ENCODE data around the gene PHF20. TPM values are rescaled to one million over a fixed set of nuclear protein-coding genes. Genes with fewer than 3 reads are reported as not detected.

Gene PHF20
- total RNA-seq, 1 donor from 2014 or later = 55.1 TPM

DNA sequence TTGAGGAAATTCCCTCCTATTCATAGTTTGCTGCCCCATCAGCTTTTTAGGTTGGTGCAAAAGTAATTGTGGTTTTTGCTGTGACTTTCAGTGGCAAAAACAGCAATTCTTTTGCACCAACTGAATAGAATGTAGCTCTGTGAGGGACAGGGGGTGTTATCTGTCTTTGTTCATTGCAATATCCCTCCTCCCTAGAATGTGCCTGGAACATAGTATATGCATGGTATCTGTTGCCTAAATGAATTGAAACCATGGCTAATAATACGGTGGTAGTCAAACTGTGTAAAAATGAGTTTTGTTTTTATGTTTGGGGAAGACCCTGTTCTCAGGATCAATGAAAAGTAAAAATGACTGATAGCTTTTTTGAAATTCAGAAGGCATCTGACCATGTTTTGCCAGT lies 137.4 kb downstream of the PHF20 start:
- intact Hi-C loops (cut with micrococcal nuclease) = no loop called here
- Mint-ChIP-seq H3K27me3 (ENCODE audit: low read depth) (no peaks in the 10 kb centered on the region), H3K9me3 (no peaks in the 10 kb centered on the region), H3K27ac (no peak overlapping the region), H3K4me1 (ENCODE audit: low read depth) (peaks cover 12% of the 10 kb centered on the region), H3K36me3 (ENCODE audit: low read depth) (peaks cover 47% of the 10 kb centered on the region), H3K4me3 (ENCODE audit: low read depth) (no peak overlapping the region)
- DNase-seq (ENCODE audit: low spot score) = no peak

DNA sequence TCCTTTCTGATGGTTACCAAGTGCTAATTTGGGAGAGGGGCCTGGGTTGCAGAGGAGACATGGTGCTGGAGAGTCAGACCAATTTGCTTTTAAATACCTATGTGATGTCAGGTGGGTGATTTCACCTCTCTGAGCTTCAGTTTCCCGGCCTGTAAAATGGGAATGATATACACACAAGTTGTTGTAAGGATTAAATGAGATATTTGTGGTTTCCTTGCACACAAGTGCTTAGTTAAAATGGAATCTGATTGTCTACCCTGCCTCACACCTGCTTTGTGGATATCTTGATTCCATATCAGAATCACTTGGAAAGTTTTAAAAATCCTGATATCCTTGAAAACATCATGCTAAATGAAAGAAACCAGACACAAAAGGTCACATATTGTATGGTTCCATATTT lies 138.0 kb downstream of the PHF20 start:
- intact Hi-C loops (cut with micrococcal nuclease) = no loop called here
- no peak for DNase-seq (ENCODE audit: low spot score)
- Mint-ChIP-seq H3K4me3 (ENCODE audit: low read depth) (no peak overlapping the region), H3K27ac (no peak overlapping the region), H3K27me3 (ENCODE audit: low read depth) (no peaks in the 10 kb centered on the region), H3K4me1 (ENCODE audit: low read depth) (peaks cover 12% of the 10 kb centered on the region), H3K36me3 (ENCODE audit: low read depth) (peaks cover 47% of the 10 kb centered on the region), H3K9me3 (no peaks in the 10 kb centered on the region)

DNA sequence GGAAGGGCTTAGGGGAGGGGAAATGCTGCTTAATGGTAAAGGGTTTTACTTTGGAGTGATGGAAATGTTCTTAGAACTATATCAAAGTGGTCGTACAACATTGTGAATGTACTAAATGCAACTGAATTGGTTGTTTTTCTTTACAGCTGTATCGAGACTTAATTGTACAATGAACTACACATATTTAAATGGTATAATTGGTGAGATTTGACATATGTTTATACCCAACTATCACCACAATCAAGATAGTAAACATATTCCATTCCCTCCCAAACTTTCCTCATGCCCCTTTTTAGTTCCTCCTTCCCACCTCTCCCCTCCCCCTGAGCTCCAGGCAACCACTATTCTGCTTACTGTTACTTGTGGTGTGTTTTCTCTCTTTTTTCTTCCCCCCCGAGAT lies 138.4 kb downstream of the PHF20 start:
- Mint-ChIP-seq H3K27me3 (ENCODE audit: low read depth) (no peaks in the 10 kb centered on the region), H3K9me3 (no peaks in the 10 kb centered on the region), H3K4me3 (ENCODE audit: low read depth) (no peak overlapping the region), H3K36me3 (ENCODE audit: low read depth) (peaks cover 42% of the 10 kb centered on the region), H3K27ac (no peak overlapping the region), H3K4me1 (ENCODE audit: low read depth) (peaks cover 12% of the 10 kb centered on the region)
- intact Hi-C loops (cut with micrococcal nuclease) = no loop called here
- DNase-seq (ENCODE audit: low spot score) = no peak

DNA sequence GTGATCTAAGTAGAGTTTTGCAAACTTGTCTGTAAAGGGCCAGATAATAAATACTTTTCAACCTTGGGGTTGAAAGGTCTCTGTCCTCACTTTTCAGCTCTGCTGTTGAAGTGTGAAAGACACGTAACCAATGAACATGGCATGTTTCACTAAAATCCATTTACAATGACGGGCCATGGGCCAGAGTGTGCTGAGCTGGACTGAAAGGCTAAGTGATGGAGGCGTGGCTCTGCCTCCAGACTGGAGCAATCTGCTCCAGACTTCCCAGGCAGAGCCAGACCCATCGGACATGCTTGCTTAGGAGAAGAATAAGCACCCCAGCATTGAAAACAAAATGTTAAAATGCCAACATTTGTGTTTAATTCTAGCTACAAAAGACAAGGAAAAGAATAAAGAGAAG lies 141.1 kb downstream of the PHF20 start:
- H3K27ac Mint-ChIP-seq = no peak overlapping the region
- H3K9me3 Mint-ChIP-seq = no peaks in the 10 kb centered on the region
- no peak overlapping the region for H3K4me3 Mint-ChIP-seq (ENCODE audit: low read depth)
- H3K27me3 Mint-ChIP-seq (ENCODE audit: low read depth) = no peaks in the 10 kb centered on the region
- H3K4me1 Mint-ChIP-seq (ENCODE audit: low read depth) = peaks cover 8% of the 10 kb centered on the region
- intact Hi-C loops (cut with micrococcal nuclease) = no loop called here
- peaks cover 37% of the 10 kb centered on the region for H3K36me3 Mint-ChIP-seq (ENCODE audit: low read depth)
- DNase-seq (ENCODE audit: low spot score) = no peak

DNA sequence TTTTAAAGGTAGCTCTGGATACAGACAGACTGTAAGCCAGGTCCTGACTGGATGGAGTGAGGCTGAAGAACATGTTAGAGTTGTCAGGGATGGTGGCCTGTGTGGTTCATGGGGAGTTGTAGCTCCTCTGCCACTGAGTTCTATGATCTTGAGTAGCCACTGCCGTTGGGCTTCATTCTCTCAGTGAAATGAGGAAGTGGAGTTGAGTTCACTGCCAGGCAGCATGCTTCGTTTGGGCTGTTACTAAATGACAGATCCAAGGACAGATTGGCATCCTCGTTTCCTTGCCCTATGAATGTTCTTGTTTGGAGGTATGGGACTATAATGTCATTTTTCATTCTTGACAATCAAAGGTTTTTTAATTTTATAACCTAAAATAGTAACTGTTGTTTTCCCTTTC lies 145.3 kb downstream of the PHF20 start:
- Mint-ChIP-seq H3K9me3 (no peaks in the 10 kb centered on the region), H3K36me3 (ENCODE audit: low read depth) (peaks cover 54% of the 10 kb centered on the region), H3K4me1 (ENCODE audit: low read depth) (no peaks in the 10 kb centered on the region), H3K27me3 (ENCODE audit: low read depth) (no peaks in the 10 kb centered on the region), H3K4me3 (ENCODE audit: low read depth) (no peak overlapping the region), H3K27ac (no peak overlapping the region)
- intact Hi-C loops (cut with micrococcal nuclease) = no loop called here
- no peak for DNase-seq (ENCODE audit: low spot score)

DNA sequence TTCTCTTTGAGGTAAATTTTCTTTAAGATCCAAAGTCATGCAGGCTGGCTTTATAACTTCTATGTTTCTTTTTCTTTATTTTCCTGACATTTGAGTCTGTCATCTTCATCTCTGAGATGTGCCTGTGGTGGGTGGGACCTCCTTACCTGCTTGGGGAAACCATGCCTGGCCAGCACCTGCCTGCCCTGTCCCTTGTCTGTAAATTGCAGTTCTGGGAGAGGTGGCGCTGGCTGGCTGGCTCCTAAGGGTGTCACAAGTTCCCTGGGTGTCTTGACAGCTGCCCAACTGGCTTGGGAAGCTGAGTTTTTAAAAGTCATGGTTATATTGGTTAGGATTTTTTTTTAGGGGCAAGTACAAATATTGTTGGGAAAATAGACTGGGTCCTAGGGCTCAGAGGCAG lies 146.2 kb downstream of the PHF20 start:
- Mint-ChIP-seq H3K4me3 (ENCODE audit: low read depth) (no peak overlapping the region), H3K27me3 (ENCODE audit: low read depth) (no peaks in the 10 kb centered on the region), H3K36me3 (ENCODE audit: low read depth) (peaks cover 47% of the 10 kb centered on the region), H3K27ac (no peak overlapping the region), H3K4me1 (ENCODE audit: low read depth) (no peaks in the 10 kb centered on the region), H3K9me3 (no peaks in the 10 kb centered on the region)
- DNase-seq (ENCODE audit: low spot score) = no peak
- intact Hi-C loops (cut with micrococcal nuclease) = no loop called here

DNA sequence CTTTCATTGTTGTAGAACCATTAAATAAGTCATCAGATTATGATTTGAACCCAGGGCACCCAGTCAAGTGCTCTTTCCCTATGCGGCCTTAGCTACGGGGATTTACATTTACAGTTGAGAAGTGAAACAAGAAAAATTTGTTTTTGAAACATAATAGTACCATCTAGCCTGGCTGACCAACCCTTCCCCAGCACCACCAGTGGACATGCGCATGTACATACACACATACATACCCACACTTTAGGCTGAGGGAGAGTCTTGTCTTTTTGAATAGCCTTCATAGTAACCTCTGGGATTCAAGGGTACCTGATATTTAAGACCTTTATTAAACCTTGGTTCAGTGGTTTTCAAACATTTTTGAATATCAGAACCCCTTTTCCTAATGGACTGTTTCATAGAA lies 148.7 kb downstream of the PHF20 start:
- Mint-ChIP-seq H3K4me3 (ENCODE audit: low read depth) (no peak overlapping the region), H3K4me1 (ENCODE audit: low read depth) (no peaks in the 10 kb centered on the region), H3K27me3 (ENCODE audit: low read depth) (no peaks in the 10 kb centered on the region), H3K27ac (no peak overlapping the region), H3K9me3 (no peaks in the 10 kb centered on the region), H3K36me3 (ENCODE audit: low read depth) (peaks cover 36% of the 10 kb centered on the region)
- intact Hi-C loops (cut with micrococcal nuclease) = no loop called here
- no peak for DNase-seq (ENCODE audit: low spot score)

DNA sequence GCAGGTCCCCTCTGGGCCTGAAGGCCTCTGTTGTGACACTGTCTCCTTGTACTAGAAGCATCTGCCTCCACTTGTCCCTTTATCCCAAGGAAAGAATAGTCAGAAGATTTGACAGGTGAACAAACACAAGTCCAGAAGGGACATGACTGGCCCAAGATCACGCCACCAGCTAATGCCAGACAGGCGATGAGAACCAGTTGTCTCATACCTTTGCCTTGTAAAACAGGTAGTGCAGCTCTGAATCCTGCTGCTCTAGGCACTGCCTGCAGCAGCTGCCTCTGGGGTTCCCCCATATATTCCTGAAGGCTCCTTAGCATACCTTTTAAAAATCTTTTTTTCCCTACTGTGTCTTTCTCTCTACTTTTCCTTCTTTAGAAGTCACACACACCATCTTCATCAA lies 157.5 kb downstream of the PHF20 start:
- DNase-seq (ENCODE audit: low spot score) = no peak
- Mint-ChIP-seq H3K27ac (no peak overlapping the region), H3K9me3 (no peaks in the 10 kb centered on the region), H3K4me3 (ENCODE audit: low read depth) (no peak overlapping the region), H3K27me3 (ENCODE audit: low read depth) (no peaks in the 10 kb centered on the region), H3K4me1 (ENCODE audit: low read depth) (peaks cover 7% of the 10 kb centered on the region), H3K36me3 (ENCODE audit: low read depth) (peaks cover 45% of the 10 kb centered on the region)
- intact Hi-C loops (cut with micrococcal nuclease) = no loop called here

DNA sequence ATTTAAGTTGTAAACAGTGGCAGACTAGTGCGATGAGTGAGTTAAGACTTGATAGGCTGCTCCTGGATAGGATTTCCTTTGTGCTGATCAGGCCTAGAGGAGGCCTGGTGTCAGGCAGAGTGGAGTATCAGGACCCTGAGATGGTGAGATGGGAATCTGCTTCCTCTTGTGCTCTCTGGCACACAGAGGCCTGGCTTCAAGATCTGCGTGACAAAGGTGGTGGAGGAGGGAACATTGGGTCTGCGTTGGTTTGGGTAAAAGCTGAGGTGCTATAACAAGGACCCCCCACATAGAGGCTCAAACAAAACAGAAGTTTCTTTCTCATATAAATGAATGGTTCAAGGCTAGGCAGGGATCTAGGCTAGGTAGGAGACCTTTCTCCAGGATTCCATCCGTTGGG lies 162.2 kb downstream of the PHF20 start:
- peaks cover 43% of the 10 kb centered on the region for H3K36me3 Mint-ChIP-seq (ENCODE audit: low read depth)
- DNase-seq (ENCODE audit: low spot score) = no peak
- H3K4me3 Mint-ChIP-seq (ENCODE audit: low read depth) = no peak overlapping the region
- no peak overlapping the region for H3K27ac Mint-ChIP-seq
- no peaks in the 10 kb centered on the region for H3K27me3 Mint-ChIP-seq (ENCODE audit: low read depth)
- peaks cover 7% of the 10 kb centered on the region for H3K4me1 Mint-ChIP-seq (ENCODE audit: low read depth)
- no peaks in the 10 kb centered on the region for H3K9me3 Mint-ChIP-seq
- intact Hi-C loops (cut with micrococcal nuclease) = no loop called here

DNA sequence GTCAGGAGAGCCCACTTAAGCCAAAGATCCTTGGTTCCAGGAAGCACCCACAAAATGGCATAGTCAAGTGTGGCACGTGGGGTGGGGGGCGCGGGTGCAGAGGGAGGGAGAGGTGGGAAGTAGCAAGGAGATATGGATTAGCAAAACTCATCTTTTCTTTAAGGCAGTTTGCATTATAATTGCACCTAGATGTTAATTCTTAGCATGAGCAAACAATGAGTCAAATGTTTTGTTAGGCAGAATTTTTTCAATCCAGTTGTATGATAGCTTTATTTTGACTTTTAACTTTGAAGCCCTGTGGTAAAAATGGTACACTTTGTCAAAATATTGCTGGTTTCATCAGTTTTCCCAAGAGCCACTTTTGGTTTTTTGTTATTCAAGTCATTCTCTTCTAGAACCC lies 167.4 kb downstream of the PHF20 start:
- Mint-ChIP-seq H3K27me3 (ENCODE audit: low read depth) (no peaks in the 10 kb centered on the region), H3K9me3 (no peaks in the 10 kb centered on the region), H3K4me3 (ENCODE audit: low read depth) (no peak overlapping the region), H3K4me1 (ENCODE audit: low read depth) (no peaks in the 10 kb centered on the region), H3K27ac (no peak overlapping the region), H3K36me3 (ENCODE audit: low read depth) (peaks cover 28% of the 10 kb centered on the region)
- intact Hi-C loops (cut with micrococcal nuclease) = no loop called here
- no peak for DNase-seq (ENCODE audit: low spot score)

DNA sequence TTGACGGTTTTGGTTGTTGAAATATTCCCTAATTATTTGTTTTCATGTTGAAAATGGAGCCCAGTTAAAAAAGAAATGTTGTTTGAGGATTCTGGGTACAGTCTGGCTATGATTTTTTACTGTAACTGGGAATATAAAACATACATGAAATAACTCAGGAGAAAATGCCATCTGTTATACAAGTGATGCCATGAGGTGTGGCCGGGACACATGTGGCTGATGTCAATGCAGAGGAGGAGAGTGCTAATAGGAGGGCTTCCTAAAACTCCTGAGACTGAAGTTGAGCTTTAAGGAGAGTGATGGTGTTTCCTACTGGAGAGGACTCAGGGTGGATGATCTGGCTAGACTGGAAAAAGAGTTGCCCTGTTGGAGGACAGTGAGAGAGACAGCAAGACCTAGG lies 169.8 kb downstream of the PHF20 start:
- Mint-ChIP-seq H3K4me1 (ENCODE audit: low read depth) (no peaks in the 10 kb centered on the region), H3K9me3 (no peaks in the 10 kb centered on the region), H3K36me3 (ENCODE audit: low read depth) (peaks cover 34% of the 10 kb centered on the region), H3K27me3 (ENCODE audit: low read depth) (no peaks in the 10 kb centered on the region), H3K27ac (no peak overlapping the region), H3K4me3 (ENCODE audit: low read depth) (no peak overlapping the region)
- no peak for DNase-seq (ENCODE audit: low spot score)
- intact Hi-C loops (cut with micrococcal nuclease) = no loop called here

DNA sequence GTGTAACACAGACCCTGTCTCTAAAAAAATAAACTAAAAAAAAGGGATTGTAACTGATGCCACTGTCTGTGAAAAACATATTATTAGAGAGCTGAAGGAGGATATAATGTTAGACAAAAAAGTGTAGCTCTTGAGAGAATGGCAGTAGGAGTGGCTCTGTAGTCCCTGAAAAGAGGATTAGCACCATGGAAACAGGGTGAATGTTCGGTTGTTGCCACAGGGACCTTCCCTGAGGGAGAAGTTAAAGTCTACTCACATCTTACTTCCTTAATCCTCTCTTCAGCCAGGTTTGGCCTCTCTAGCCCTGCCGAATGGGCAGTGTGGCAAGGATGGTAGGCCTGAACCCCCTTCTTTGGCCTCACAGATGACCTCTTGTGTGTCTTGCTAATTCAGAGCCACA lies 170.4 kb downstream of the PHF20 start:
- DNase-seq (ENCODE audit: low spot score) = no peak
- H3K27ac Mint-ChIP-seq = no peak overlapping the region
- peaks cover 33% of the 10 kb centered on the region for H3K36me3 Mint-ChIP-seq (ENCODE audit: low read depth)
- no peaks in the 10 kb centered on the region for H3K27me3 Mint-ChIP-seq (ENCODE audit: low read depth)
- no peaks in the 10 kb centered on the region for H3K4me1 Mint-ChIP-seq (ENCODE audit: low read depth)
- no peaks in the 10 kb centered on the region for H3K9me3 Mint-ChIP-seq
- intact Hi-C loops (cut with micrococcal nuclease) = no loop called here
- no peak overlapping the region for H3K4me3 Mint-ChIP-seq (ENCODE audit: low read depth)

DNA sequence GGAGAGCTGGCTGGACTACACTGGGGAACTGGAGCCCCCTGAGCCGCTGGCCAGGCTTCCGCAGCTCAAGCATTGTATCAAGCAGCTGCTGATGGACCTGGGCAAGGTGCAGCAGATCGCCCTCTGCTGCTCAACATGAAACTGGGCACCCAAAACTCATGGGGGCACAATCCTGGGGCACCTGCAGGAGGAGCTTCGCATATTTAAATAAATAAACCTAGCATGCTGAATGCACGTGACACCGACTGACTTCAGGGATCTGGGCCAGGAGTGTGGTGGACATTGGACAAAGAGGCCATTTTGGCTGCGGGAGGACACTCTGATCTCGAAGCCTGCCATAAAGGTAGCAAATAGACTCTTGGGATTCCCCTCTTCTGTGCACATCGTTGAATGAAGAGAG lies 175.7 kb downstream of the PHF20 start:
- H3K27ac Mint-ChIP-seq = no peak overlapping the region
- H3K9me3 Mint-ChIP-seq = no peaks in the 10 kb centered on the region
- DNase-seq (ENCODE audit: low spot score) = no peak
- H3K27me3 Mint-ChIP-seq (ENCODE audit: low read depth) = no peaks in the 10 kb centered on the region
- no peak overlapping the region for H3K4me3 Mint-ChIP-seq (ENCODE audit: low read depth)
- peaks cover 36% of the 10 kb centered on the region for H3K36me3 Mint-ChIP-seq (ENCODE audit: low read depth)
- peaks cover 3% of the 10 kb centered on the region for H3K4me1 Mint-ChIP-seq (ENCODE audit: low read depth)
- intact Hi-C loops (cut with micrococcal nuclease) = no loop called here

DNA sequence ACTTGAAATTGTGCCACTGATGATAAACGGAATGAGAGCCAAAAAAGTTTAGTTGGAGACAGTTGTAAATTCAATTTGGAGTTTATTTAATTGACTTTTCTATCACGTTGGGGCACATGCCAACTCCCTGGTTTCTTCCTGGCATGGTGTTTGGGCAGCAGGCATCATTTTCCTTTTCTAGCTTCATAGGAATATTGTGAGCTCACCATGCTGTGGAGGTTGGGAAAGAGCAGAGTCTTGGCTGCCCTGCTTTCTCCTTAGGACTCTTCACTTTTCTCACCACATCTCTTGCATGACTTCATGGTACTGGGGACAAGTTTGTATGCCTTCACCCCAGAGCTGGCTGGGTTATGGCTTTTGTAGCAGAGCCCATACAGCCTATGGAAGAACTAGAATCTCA lies 176.1 kb downstream of the PHF20 start:
- no peak overlapping the region for H3K4me3 Mint-ChIP-seq (ENCODE audit: low read depth)
- H3K9me3 Mint-ChIP-seq = no peaks in the 10 kb centered on the region

More for the DNA sequence above, 176.1 kb downstream of the PHF20 start:
- intact Hi-C loops (cut with micrococcal nuclease) = no loop called here
- peaks cover 40% of the 10 kb centered on the region for H3K36me3 Mint-ChIP-seq (ENCODE audit: low read depth)
- no peak for DNase-seq (ENCODE audit: low spot score)
- H3K4me1 Mint-ChIP-seq (ENCODE audit: low read depth) = peaks cover 7% of the 10 kb centered on the region
- H3K27ac Mint-ChIP-seq = no peak overlapping the region
- H3K27me3 Mint-ChIP-seq (ENCODE audit: low read depth) = no peaks in the 10 kb centered on the region

All from activated T-helper 2 cell treated with anti-CD3 and anti-CD28 coated beads, Interferon-gamma antibody, Interleukin-2, Interleukin-4, amounts not matched to agents 10 μg/mL and 5 μg/mL and 100 μg/mL, durations not matched to agents 14 hours and 24 hours and 36 hours (primary cell).